IPS-11a (cell line): ENCODE results near the gene ST3GAL2.
"Not testable (repeated sequence)": the region's sequence is repeated elsewhere in the genome, so short reads cannot be mapped to it uniquely, and the experiment has no call there.

Source experiments
- H3K4me3 ChIP-seq: one replicate; pipeline ENCODE4 v1.5.1; 2013; ENCODE audit warnings: low read depth, low read length, control low read depth

Gene ST3GAL2

GRCh38 chr16:70418274-70418992 is 20.5 kb downstream of the ST3GAL2 start:
- H3K4me3 ChIP-seq: no peak overlapping the region

GRCh38 chr16:70417661-70418060 is 21.2 kb downstream of the ST3GAL2 start:
- H3K4me3 ChIP-seq: no peak overlapping the region

- no peak overlapping the region for H3K4me3 ChIP-seq
Observed at GRCh38 chr16:70416748-70417616, 21.9 kb downstream of the ST3GAL2 start.

- H3K4me3 ChIP-seq: not testable (repeated sequence)
Observed at GRCh38 chr16:70413572-70413971, 25.3 kb downstream of the ST3GAL2 start.

- no peak overlapping the region for H3K4me3 ChIP-seq
Observed at GRCh38 chr16:70412385-70412784, 26.5 kb downstream of the ST3GAL2 start.

- H3K4me3 ChIP-seq: no peak overlapping the region
Observed at GRCh38 chr16:70410734-70411133, 28.2 kb downstream of the ST3GAL2 start.

- no peak overlapping the region for H3K4me3 ChIP-seq
Observed at GRCh38 chr16:70407811-70408274, 31.1 kb downstream of the ST3GAL2 start.

GRCh38 chr16:70406104-70406503 is 32.8 kb downstream of the ST3GAL2 start:
- not testable (repeated sequence) for H3K4me3 ChIP-seq

GRCh38 chr16:70402916-70403659 is 35.8 kb downstream of the ST3GAL2 start:
- H3K4me3 ChIP-seq: no peak overlapping the region

GRCh38 chr16:70399951-70400350 is 38.9 kb downstream of the ST3GAL2 start:
- H3K4me3 ChIP-seq: no peak overlapping the region

GRCh38 chr16:70399381-70399780 is 39.5 kb downstream of the ST3GAL2 start:
- no peak overlapping the region for H3K4me3 ChIP-seq

- H3K4me3 ChIP-seq: no peak overlapping the region
Observed at GRCh38 chr16:70398177-70398743, 40.6 kb downstream of the ST3GAL2 start.

- H3K4me3 ChIP-seq: no peak overlapping the region
Observed at GRCh38 chr16:70396246-70396904, 42.5 kb downstream of the ST3GAL2 start.

- no peak overlapping the region for H3K4me3 ChIP-seq
Observed at GRCh38 chr16:70395345-70395901, 43.5 kb downstream of the ST3GAL2 start.

GRCh38 chr16:70394853-70395252 is 44.0 kb downstream of the ST3GAL2 start:
- no peak overlapping the region for H3K4me3 ChIP-seq

- H3K4me3 ChIP-seq: no peak overlapping the region
Observed at GRCh38 chr16:70393662-70394061, 45.2 kb downstream of the ST3GAL2 start.

GRCh38 chr16:70392606-70393005 is 46.3 kb downstream of the ST3GAL2 start:
- H3K4me3 ChIP-seq: no peak overlapping the region

GRCh38 chr16:70391881-70392481 is 46.9 kb downstream of the ST3GAL2 start:
- no peak overlapping the region for H3K4me3 ChIP-seq

GRCh38 chr16:70391446-70391845 is 47.5 kb downstream of the ST3GAL2 start:
- no peak overlapping the region for H3K4me3 ChIP-seq

- H3K4me3 ChIP-seq: no peak overlapping the region
Observed at GRCh38 chr16:70390774-70391173, 48.1 kb downstream of the ST3GAL2 start.
